ENCODE measurements around the gene ZAR1L.

Gene ZAR1L

GRCh38 chr13:32330441-32330840, 15.3 kb upstream of the ZAR1L start:
- no peak overlapping the region for H3K4me3 ChIP-seq (replicated peaks; ENCODE audit: low read depth, low read length)
- no peak for TF ChIP-seq CTCF (IDR thresholded peaks at IDR 0.05; ENCODE audit: low read length, missing control alignments)
- DNase-seq (ENCODE audit: low read depth), result peak; percentile 90

- H3K4me3 ChIP-seq (replicated peaks; ENCODE audit: low read depth, low read length), result no peak overlapping the region
- peak; percentile 71 for DNase-seq (ENCODE audit: low read depth)
These were observed 8.7 kb upstream of the ZAR1L start for GRCh38 chr13:32323912-32324311.

GRCh38 chr13:32320528-32320927, 5.4 kb upstream of the ZAR1L start:
- H3K4me3 ChIP-seq (replicated peaks; ENCODE audit: low read depth, low read length), result no peak overlapping the region
- DNase-seq (ENCODE audit: low read depth), result no peak
- no peak for TF ChIP-seq CTCF (IDR thresholded peaks at IDR 0.05; ENCODE audit: low read length, missing control alignments)

More at GRCh38 chr13:32323912-32324311, 8.7 kb upstream of the ZAR1L start:
- no peak for TF ChIP-seq CTCF (IDR thresholded peaks at IDR 0.05; ENCODE audit: low read length, missing control alignments)

DNA sequence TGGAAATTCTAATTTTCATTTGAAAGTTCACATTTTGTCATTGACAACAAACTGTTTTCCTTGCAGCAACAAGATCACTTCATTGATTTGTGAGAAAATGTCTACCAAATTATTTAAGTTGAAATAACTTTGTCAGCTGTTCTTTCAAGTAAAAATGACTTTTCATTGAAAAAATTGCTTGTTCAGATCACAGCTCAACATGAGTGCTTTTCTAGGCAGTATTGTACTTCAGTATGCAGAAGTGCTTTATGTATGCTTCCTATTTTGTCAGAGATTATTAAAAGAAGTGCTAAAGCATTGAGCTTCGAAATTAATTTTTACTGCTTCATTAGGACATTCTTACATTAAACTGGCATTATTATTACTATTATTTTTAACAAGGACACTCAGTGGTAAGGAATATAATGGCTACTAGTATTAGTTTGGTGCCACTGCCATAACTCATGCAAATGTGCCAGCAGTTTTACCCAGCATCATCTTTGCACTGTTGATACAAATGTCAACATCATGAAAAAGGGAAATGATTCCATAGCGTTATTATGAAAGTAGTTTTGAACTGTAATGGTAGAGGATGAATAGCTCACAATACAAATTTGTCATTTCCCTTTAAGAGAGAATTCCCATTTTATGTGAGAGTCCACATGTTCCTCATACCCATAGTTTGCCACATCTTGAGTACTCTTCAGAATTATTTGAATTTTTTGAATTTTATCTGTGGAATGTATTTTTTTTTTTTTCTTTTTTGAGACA, 2.7 kb upstream of the ZAR1L start:
- DNase-seq (ENCODE audit: low read depth), result no peak
- H3K4me3 ChIP-seq (replicated peaks; ENCODE audit: low read depth, low read length), result no peak overlapping the region
- TF ChIP-seq CTCF (IDR thresholded peaks at IDR 0.05; ENCODE audit: low read length, missing control alignments), result no peak

- TF ChIP-seq CTCF (IDR thresholded peaks at IDR 0.05; ENCODE audit: low read length, missing control alignments), result no peak
- peak overlapping the region; percentile 93 for H3K4me3 ChIP-seq (replicated peaks; ENCODE audit: low read depth, low read length)
- no peak for DNase-seq (ENCODE audit: low read depth)
These were observed 1.3 kb upstream of the ZAR1L start for GRCh38 chr13:32316501-32316900.

- TF ChIP-seq CTCF (IDR thresholded peaks at IDR 0.05; ENCODE audit: low read length, missing control alignments), result no peak
- peak overlapping the region; percentile 93 for H3K4me3 ChIP-seq (replicated peaks; ENCODE audit: low read depth, low read length)
- DNase-seq (ENCODE audit: low read depth), result no peak
These were observed 821 bp upstream of the ZAR1L start for GRCh38 chr13:32316028-32316339.
